Measurements from ENCODE around the gene LRSAM1.

The LRSAM1 gene

DNA sequence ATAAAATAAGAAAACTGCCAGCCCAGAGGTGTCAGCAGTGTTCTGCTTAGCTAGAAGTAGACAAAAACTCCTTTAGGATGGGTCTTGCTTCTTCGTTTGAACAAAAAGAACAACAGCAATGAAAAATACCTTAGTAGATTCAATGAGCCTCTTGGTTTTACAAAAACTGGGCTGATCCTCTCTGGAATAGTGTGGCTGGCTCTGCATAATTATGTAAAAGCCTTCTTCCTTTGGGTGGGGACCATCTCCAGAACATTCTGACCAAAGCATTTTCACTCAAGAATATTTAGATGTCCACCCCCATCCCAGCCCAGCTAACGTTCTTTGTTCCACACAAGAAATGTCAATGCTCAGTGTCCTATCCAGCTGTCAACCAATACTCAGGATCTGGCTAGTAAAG, 63.2 kb downstream of the LRSAM1 start:
- H3K9me3 ChIP-seq (replicated peaks; ENCODE audit: insufficient read depth, low read length) = no peaks in the 10 kb centered on the region
- no peak overlapping the region for H2AFZ ChIP-seq (ENCODE audit: low read length)
- TF ChIP-seq, protein P1, sequence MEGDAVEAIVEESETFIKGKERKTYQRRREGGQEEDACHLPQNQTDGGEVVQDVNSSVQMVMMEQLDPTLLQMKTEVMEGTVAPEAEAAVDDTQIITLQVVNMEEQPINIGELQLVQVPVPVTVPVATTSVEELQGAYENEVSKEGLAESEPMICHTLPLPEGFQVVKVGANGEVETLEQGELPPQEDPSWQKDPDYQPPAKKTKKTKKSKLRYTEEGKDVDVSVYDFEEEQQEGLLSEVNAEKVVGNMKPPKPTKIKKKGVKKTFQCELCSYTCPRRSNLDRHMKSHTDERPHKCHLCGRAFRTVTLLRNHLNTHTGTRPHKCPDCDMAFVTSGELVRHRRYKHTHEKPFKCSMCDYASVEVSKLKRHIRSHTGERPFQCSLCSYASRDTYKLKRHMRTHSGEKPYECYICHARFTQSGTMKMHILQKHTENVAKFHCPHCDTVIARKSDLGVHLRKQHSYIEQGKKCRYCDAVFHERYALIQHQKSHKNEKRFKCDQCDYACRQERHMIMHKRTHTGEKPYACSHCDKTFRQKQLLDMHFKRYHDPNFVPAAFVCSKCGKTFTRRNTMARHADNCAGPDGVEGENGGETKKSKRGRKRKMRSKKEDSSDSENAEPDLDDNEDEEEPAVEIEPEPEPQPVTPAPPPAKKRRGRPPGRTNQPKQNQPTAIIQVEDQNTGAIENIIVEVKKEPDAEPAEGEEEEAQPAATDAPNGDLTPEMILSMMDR (IDR thresholded peaks at IDR 0.05; ENCODE audit: low read length) = no peak
- TF ChIP-seq EZH2 (optimal IDR thresholded peaks at IDR 0.05; ENCODE audit: low read depth, low read length) (no peak), EZH2phosphoT487 (IDR thresholded peaks at IDR 0.05; ENCODE audit: low read length) (no peak)
- no peak for DNase-seq
- H4K20me1 ChIP-seq (ENCODE audit: insufficient read depth, low read length) = no peaks in the 10 kb centered on the region
- H3K4me1 ChIP-seq (ENCODE audit: low read length) = no peaks in the 10 kb centered on the region
- H3F3A ChIP-seq (ENCODE audit: insufficient read depth, low read length) = no peaks in the 10 kb centered on the region
- H3K9me2 ChIP-seq (replicated peaks; ENCODE audit: insufficient read depth, low read length) = no peaks in the 10 kb centered on the region
- no peaks in the 10 kb centered on the region for H3K79me2 ChIP-seq (ENCODE audit: low read length)
- no peak overlapping the region for H3K4me3 ChIP-seq (ENCODE audit: low read length)
- no peak overlapping the region for H3K4me2 ChIP-seq (ENCODE audit: low read depth, low read length)
- no peak overlapping the region for H3K27ac ChIP-seq (ENCODE audit: low read length)
- no peaks in the 10 kb centered on the region for H3K27me3 ChIP-seq (replicated peaks; ENCODE audit: insufficient read depth, low read length)
- H3K9ac ChIP-seq (ENCODE audit: low read length) = no peak overlapping the region
- no peaks in the 10 kb centered on the region for H3K36me3 ChIP-seq (replicated peaks; ENCODE audit: insufficient read depth, low read length)

DNA sequence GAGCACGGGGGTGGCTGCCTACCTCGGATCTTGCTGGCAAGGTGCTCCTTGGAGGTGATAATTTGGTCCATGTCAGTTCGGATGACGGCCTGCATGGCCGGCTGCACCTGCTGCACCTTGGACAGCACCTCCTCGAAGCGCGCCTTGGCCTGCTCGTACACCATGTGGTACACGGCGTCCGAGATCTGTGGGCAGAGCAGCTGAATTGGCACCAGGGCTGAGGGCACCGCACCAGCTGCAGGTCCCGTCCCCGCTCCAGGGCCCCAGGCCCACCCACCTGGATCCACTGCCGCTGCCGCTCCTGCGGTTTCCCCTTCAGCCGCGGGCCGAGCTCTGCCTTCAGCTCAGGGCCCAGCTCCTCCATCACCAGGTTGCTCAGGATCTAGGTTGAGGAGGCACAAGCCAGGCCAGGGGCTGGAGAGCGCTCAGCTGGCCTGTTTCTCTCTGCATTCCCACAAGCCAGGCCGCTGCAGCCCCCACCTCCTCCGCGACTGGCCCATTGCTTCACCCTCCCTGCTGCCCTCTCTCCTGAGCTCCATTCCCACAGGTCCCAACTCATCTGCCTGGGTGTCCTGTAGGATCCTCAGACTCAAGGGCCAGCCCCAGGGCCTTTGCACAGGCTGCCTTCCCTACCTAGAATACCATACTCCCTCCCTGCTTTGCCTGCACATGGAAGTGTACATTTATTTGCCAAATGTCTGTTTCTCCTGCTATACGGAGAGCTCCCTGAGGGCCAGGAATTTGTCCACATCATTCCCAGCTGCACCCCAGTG, 65.7 kb downstream of the LRSAM1 start:
- no peaks in the 10 kb centered on the region for H3K27me3 ChIP-seq (replicated peaks; ENCODE audit: insufficient read depth, low read length)

DNA sequence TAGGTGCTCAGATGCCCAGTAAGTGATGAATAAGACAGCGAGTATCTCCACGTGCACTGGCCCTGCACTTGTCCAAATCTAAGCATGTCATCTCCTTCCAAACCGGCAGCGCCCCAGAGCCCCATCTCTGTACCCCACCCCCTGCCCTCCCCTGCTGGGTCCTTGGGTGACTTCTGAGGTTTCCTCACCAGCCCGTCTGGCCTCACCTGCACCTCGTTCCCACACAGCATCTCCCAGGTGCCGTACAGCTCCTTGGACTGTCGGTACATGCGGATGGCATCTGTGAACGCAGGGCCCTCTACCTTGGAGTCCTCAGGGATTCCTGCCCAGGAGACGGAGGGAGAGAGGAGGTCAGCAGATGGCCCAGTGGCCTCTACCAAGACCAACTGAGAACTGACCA, 66.3 kb downstream of the LRSAM1 start:
- H3K4me2 ChIP-seq (ENCODE audit: low read depth, low read length) = no peak overlapping the region
- H3K36me3 ChIP-seq (replicated peaks; ENCODE audit: insufficient read depth, low read length) = no peaks in the 10 kb centered on the region
- no peak overlapping the region for H3K4me3 ChIP-seq (ENCODE audit: low read length)
- no peak overlapping the region for H2AFZ ChIP-seq (ENCODE audit: low read length)
- H3K9me2 ChIP-seq (replicated peaks; ENCODE audit: insufficient read depth, low read length) = no peaks in the 10 kb centered on the region
- H3K9me3 ChIP-seq (replicated peaks; ENCODE audit: insufficient read depth, low read length) = no peaks in the 10 kb centered on the region
- H3K27me3 ChIP-seq (replicated peaks; ENCODE audit: insufficient read depth, low read length) = no peaks in the 10 kb centered on the region
- no peak for DNase-seq
- no peaks in the 10 kb centered on the region for H3K4me1 ChIP-seq (ENCODE audit: low read length)
- no peaks in the 10 kb centered on the region for H3F3A ChIP-seq (ENCODE audit: insufficient read depth, low read length)
- TF ChIP-seq EZH2phosphoT487 (IDR thresholded peaks at IDR 0.05; ENCODE audit: low read length) (no peak), EZH2 (optimal IDR thresholded peaks at IDR 0.05; ENCODE audit: low read depth, low read length) (no peak)
- TF ChIP-seq, protein P1 (IDR thresholded peaks at IDR 0.05; ENCODE audit: low read length) = no peak
- no peak overlapping the region for H3K9ac ChIP-seq (ENCODE audit: low read length)
- H3K27ac ChIP-seq (ENCODE audit: low read length) = no peak overlapping the region
- no peaks in the 10 kb centered on the region for H3K79me2 ChIP-seq (ENCODE audit: low read length)
- no peaks in the 10 kb centered on the region for H4K20me1 ChIP-seq (ENCODE audit: insufficient read depth, low read length)

More for the DNA sequence above, 65.7 kb downstream of the LRSAM1 start:
- Histone ChIP-seq H3K79me2 (ENCODE audit: low read length) (no peaks in the 10 kb centered on the region), H3K9ac (ENCODE audit: low read length) (no peak overlapping the region), H3F3A (ENCODE audit: insufficient read depth, low read length) (no peaks in the 10 kb centered on the region), H3K9me3 (replicated peaks; ENCODE audit: insufficient read depth, low read length) (no peaks in the 10 kb centered on the region), H3K4me1 (ENCODE audit: low read length) (no peaks in the 10 kb centered on the region), H4K20me1 (ENCODE audit: insufficient read depth, low read length) (no peaks in the 10 kb centered on the region), H3K9me2 (replicated peaks; ENCODE audit: insufficient read depth, low read length) (no peaks in the 10 kb centered on the region), H3K4me2 (ENCODE audit: low read depth, low read length) (no peak overlapping the region), H2AFZ (ENCODE audit: low read length) (no peak overlapping the region), H3K27ac (ENCODE audit: low read length) (no peak overlapping the region), H3K36me3 (replicated peaks; ENCODE audit: insufficient read depth, low read length) (no peaks in the 10 kb centered on the region), H3K4me3 (ENCODE audit: low read length) (no peak overlapping the region)
- DNase-seq = no peak
- no peak for TF ChIP-seq EZH2phosphoT487 (IDR thresholded peaks at IDR 0.05; ENCODE audit: low read length)
- TF ChIP-seq, protein P1 (IDR thresholded peaks at IDR 0.05; ENCODE audit: low read length) = no peak
- TF ChIP-seq EZH2 (optimal IDR thresholded peaks at IDR 0.05; ENCODE audit: low read depth, low read length) = no peak

All from MM.1S (cell line).